ENCODE results near the gene COL15A1.

GRCh38 chr9:98983295-98984268 lies 39.9 kb downstream of the COL15A1 start:
- TF ChIP-seq BHLHE40 (IDR thresholded peaks at IDR 0.05; ENCODE audit: borderline replicate concordance) (no peak), FOXM1 (IDR thresholded peaks at IDR 0.05; ENCODE audit: borderline replicate concordance) (no peak), PKNOX1 (IDR thresholded peaks at IDR 0.05) (no peak), ARNT (IDR thresholded peaks at IDR 0.05) (no peak), SP1 (IDR thresholded peaks at IDR 0.05) (no peak), FOXA1 (IDR thresholded peaks at IDR 0.05) (no peak), ELF4 (IDR thresholded peaks at IDR 0.05) (no peak), TARDBP (IDR thresholded peaks at IDR 0.05) (no peak), SUZ12 (IDR thresholded peaks at IDR 0.05) (no peak)
